Smooth muscle cell (in vitro differentiated cells): ENCODE data around the gene GNB1L. TPM values are rescaled to one million over a fixed set of nuclear protein-coding genes. Genes with fewer than 3 reads are reported as not detected.

Source experiments
- DNase-seq: peaks from one replicate; lab custom pipeline; 2025; ENCODE audit not compliant: unreplicated experiment; lab: John Stamatoyannopoulos, UW
- H2AFZ ChIP-seq: fragments of 200-600 bp; sonication (generic); 2 replicates; pipeline ENCODE4 v1.6.0; 2016; ENCODE audit warnings: antibody characterized with exemption, low read depth, mild to moderate bottlenecking
- H3F3A ChIP-seq: fragments of 200-600 bp; sonication (generic); 2 replicates; pipeline ENCODE4 v1.6.0; 2017; ENCODE audit warnings: antibody characterized with exemption, low read depth
- H3K27ac ChIP-seq: fragments of 200-600 bp; sonication (generic); 2 replicates; pipeline ENCODE4 v1.5.1; 2016; ENCODE audit warnings: low read depth, mild to moderate bottlenecking
- H3K27me3 ChIP-seq: fragments of 200-600 bp; sonication (generic); 2 replicates; pipeline ENCODE4 v1.6.1; 2016; ENCODE audit warnings: low read depth, mild to moderate bottlenecking
- H3K36me3 ChIP-seq: fragments of 200-600 bp; sonication (generic); 2 replicates; pipeline ENCODE4 v1.5.1; 2016; ENCODE audit warnings: low read depth
- H3K4me1 ChIP-seq: fragments of 200-600 bp; sonication (generic); 2 replicates; pipeline ENCODE4 v1.5.1; 2016; ENCODE audit warnings: low read depth
- H3K4me2 ChIP-seq: fragments of 200-600 bp; sonication (generic); 2 replicates; pipeline ENCODE4 v1.6.0; 2016; ENCODE audit warnings: mild to moderate bottlenecking
- H3K4me3 ChIP-seq: fragments of 200-600 bp; sonication (generic); 2 replicates; pipeline ENCODE4 v1.5.1; 2016; ENCODE audit warnings: mild to moderate bottlenecking
- H3K79me2 ChIP-seq: fragments of 200-600 bp; sonication (generic); 2 replicates; pipeline ENCODE4 v1.6.0; 2016; ENCODE audit warnings: low read depth, mild to moderate bottlenecking
- H3K9ac ChIP-seq: fragments of 200-600 bp; sonication (generic); 2 replicates; pipeline ENCODE4 v1.6.0; 2016; ENCODE audit warnings: low read depth
- H3K9me3 ChIP-seq: fragments of 200-600 bp; sonication (generic); replicated peaks from 2 replicates; pipeline ENCODE4 v1.5.1; 2016; ENCODE audit warnings: low read depth
- H4K20me1 ChIP-seq: fragments of 200-600 bp; sonication (generic); 2 replicates; pipeline ENCODE4 v1.6.0; 2016; ENCODE audit warnings: low read depth
- WGBS: methylation state at CpG from one replicate; pipeline ENCODE4 v1.1.7; 2016; ENCODE audit warnings: low lambda C conversion rate; 5-methylcytosine and 5-hydroxymethylcytosine counted together
- polyA plus RNA-seq: library from polyadenylated mRNA; unstranded; fragments of >200 nt; fragmentation: Nextera tagmentation; extraction: Ambion mirVana; gene quantifications from 2 replicates; pipeline ENCODE4 v1.2.1, GENCODE V29; 2016
- total RNA-seq: library from RNA; depleted of rRNA; stranded (reverse); fragments of >200 nt; gene quantifications from 2 replicates; pipeline ENCODE4 v1.2.3, GENCODE V29; 2014
- TF ChIP-seq, protein P1 (sequence below): fragments of 200-600 bp; sonication (generic); IDR thresholded peaks from 2 replicates; pipeline ENCODE4 v1.5.1; 2017; ENCODE audit warnings: borderline replicate concordance, mild to moderate bottlenecking, antibody characterized with exemption; ENCODE audit not compliant: insufficient read depth, poor library complexity, severe bottlenecking

GNB1L gene
- total and polyA plus RNA-seq, 2 experiments from 2014 or later, result 4.1 to 7.4 TPM

DNA sequence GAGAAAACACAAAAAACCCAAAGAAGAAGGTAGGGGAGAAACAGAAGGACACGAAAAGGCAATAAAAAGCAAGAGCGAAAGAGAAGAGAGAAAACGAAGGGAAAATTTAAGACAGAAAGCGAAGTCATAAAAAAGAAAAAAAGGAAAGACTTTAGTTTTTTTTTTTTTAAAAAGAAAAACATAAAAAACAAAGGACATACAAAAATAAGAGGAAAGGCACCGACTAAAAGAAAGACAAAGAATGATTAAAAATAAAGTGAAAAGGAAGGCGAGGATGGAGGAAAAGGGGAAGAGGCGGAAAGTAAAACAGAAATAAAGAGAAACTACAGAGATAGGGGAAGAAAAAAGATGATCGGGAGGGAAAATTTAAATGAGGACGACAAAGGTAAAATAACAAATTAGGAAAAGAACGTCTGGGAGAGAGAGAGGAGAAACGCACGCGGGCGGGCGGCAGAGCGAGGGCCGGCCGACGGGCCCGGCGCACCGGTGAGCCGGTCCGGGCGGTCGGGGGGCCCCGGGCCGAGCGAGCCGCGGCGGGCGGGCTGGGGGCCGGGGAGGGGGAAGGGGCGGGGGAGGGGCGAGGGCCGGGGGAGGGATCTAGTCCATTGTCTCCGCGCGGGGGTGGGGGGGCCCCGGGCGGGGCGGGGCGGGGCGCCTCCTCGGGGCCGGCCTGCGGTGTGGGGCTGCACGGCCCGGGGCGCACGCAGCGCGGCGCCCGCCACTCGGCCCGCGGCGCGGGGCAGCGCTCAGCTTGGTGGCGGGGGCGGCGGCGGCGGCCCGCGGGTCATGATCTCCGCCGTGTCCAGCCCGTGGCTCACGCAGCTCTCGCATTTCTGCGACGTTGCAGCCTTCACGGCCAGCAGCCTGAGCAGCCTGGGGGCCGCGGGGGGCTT lies 94.4 kb downstream of the GNB1L start, which contains the start of gene TBX1:
Gene TBX1, plus strand, starts transcription at position 721 of the 893 bp plus-strand sequence. Its CDS starts 66 bp downstream, at position 787.
- Histone ChIP-seq H3K4me2 (peak within 1 kb of the TSS; percentile 82), H3K4me1 (peaks cover 8% of the 10 kb centered on the region), H3K4me3 (peak within 1 kb of the TSS; percentile 13), H3K27me3 (peaks cover 94% of the 10 kb centered on the region), H4K20me1 (no peaks in the 10 kb centered on the region), H3K79me2 (no peaks in the 10 kb centered on the region), H3K36me3 (no peaks in the 10 kb centered on the region), H2AFZ (no peak within 1 kb of the TSS), H3F3A (no peaks in the 10 kb centered on the region), H3K9me3 (no peaks in the 10 kb centered on the region), H3K27ac (no peak within 1 kb of the TSS), H3K9ac (no peak within 1 kb of the TSS)
- no peak for DNase-seq
- WGBS, result 8% methylated on average over 10 of the region's 79 CpGs
- TF ChIP-seq, protein P1, sequence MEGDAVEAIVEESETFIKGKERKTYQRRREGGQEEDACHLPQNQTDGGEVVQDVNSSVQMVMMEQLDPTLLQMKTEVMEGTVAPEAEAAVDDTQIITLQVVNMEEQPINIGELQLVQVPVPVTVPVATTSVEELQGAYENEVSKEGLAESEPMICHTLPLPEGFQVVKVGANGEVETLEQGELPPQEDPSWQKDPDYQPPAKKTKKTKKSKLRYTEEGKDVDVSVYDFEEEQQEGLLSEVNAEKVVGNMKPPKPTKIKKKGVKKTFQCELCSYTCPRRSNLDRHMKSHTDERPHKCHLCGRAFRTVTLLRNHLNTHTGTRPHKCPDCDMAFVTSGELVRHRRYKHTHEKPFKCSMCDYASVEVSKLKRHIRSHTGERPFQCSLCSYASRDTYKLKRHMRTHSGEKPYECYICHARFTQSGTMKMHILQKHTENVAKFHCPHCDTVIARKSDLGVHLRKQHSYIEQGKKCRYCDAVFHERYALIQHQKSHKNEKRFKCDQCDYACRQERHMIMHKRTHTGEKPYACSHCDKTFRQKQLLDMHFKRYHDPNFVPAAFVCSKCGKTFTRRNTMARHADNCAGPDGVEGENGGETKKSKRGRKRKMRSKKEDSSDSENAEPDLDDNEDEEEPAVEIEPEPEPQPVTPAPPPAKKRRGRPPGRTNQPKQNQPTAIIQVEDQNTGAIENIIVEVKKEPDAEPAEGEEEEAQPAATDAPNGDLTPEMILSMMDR, result no peak

DNA sequence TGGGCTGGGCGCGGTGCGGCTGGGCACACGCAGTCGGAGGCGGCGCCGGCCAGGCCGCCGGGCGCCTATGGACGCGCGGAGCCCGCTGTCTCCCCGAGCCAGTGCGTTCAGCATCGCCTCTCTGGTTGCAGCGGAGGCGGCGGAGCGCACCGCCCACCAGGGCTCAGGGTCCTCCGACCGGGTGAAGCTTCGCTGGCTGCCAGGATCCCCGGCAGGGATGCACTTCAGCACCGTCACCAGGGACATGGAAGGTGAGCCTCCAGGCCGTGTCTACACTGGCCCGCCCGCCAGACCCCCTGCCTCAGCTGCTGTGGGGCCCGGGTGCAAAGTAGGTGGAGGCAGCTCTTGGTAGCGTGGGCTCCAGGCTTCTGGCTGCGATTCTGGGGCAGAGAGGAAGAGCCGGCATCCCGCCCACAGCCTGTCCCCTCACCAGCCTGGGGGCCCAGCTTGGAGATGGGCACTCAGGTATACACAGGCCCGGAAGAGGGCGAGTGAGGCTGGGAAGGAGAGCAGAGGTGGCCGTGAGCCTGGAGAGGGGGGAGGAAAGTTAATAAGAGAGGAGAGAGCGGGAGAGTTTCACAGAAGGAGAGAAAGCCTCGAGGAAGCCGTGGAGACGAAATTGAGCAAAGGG lies 95.1 kb downstream of the GNB1L start:
- Histone ChIP-seq H3K27me3 (peaks cover 94% of the 10 kb centered on the region), H3K4me2 (peak overlapping the region; percentile 76), H3K79me2 (no peaks in the 10 kb centered on the region), H3K9ac (no peak overlapping the region), H3K36me3 (no peaks in the 10 kb centered on the region), H4K20me1 (no peaks in the 10 kb centered on the region), H2AFZ (no peak overlapping the region), H3K4me1 (peaks cover 13% of the 10 kb centered on the region), H3K4me3 (no peak overlapping the region), H3K9me3 (no peaks in the 10 kb centered on the region), H3F3A (no peaks in the 10 kb centered on the region), H3K27ac (no peak overlapping the region)
- TF ChIP-seq, protein P1, result no peak
- 4% methylated on average over 20 of the region's 43 CpGs for WGBS
- no peak for DNase-seq

DNA sequence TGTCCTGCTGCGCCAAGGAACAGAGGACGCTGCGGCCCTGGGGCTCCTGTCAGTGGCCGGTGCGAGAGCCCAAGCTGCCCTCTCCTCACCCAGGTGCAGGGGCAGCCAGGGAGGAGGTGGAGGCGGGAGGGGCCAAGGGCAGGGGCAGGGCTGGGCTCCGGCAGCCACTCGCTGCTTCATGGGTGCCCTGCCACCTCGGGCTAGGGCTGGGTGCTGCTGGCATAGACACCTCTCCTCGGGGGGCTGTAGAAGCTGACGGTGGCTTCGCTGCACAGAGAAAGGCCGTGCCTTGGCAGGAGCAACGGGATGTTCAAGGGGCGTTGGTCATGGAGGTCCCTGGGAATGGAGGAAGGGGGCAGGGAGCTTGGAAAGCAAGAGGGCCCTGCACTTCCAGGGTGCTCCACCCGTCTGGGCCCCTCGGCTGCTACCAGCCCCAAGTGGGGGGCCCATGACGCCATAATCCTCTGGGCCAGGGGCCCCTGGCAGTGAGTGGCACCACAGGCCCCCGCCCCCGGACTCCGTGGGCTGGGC lies 95.7 kb downstream of the GNB1L start:
- no peaks in the 10 kb centered on the region for H4K20me1 ChIP-seq
- peaks cover 94% of the 10 kb centered on the region for H3K27me3 ChIP-seq
- TF ChIP-seq, protein P1, result no peak
- H3K9me3 ChIP-seq, result no peaks in the 10 kb centered on the region
- no peaks in the 10 kb centered on the region for H3F3A ChIP-seq
- H3K4me3 ChIP-seq, result no peak overlapping the region
- 11% methylated on average over 16 of the region's 21 CpGs for WGBS
- peaks cover 13% of the 10 kb centered on the region for H3K4me1 ChIP-seq
- no peak overlapping the region for H2AFZ ChIP-seq
- H3K4me2 ChIP-seq, result no peak overlapping the region
- H3K79me2 ChIP-seq, result no peaks in the 10 kb centered on the region
- H3K36me3 ChIP-seq, result no peaks in the 10 kb centered on the region
- no peak overlapping the region for H3K9ac ChIP-seq
- DNase-seq, result no peak
- no peak overlapping the region for H3K27ac ChIP-seq
